IPS DF 4.7 (cell line): Measurements from ENCODE around the gene CYP2R1.

Source experiments
- DNase-seq: peaks from one replicate; pipeline ENCODE4 v3.0.0-alpha.2; 2013; ENCODE audit warnings: low spot score; ENCODE audit errors: extremely low read depth

Gene CYP2R1, protein sequence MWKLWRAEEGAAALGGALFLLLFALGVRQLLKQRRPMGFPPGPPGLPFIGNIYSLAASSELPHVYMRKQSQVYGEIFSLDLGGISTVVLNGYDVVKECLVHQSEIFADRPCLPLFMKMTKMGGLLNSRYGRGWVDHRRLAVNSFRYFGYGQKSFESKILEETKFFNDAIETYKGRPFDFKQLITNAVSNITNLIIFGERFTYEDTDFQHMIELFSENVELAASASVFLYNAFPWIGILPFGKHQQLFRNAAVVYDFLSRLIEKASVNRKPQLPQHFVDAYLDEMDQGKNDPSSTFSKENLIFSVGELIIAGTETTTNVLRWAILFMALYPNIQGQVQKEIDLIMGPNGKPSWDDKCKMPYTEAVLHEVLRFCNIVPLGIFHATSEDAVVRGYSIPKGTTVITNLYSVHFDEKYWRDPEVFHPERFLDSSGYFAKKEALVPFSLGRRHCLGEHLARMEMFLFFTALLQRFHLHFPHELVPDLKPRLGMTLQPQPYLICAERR

DNA sequence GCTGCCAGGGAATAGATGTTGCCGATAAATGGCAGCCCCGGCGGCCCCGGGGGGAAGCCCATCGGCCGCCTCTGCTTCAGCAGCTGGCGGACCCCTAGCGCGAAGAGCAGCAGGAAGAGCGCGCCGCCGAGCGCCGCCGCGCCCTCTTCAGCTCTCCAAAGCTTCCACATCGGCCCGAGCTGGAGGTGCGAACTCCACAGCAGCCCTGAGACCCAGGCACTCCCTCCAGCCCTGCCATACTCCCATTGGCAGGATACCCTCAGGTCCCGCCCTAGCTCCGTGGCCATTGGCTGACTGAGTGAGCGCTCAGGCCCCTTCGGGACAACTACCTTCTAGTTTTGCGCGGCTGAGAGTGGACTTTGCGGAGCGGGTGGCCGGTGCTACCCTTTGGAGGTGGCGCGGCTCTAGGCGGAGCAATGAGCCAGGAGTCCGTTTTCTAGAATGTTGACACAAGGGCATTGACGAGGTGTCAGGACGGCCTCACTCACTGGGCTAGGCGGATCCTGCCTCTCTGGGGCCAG, at the start of gene CYP2R1:
Gene CYP2R1, minus strand, starts transcription at position 196 of the 521 bp plus-strand sequence. Its CDS starts 26 bp downstream, at position 170.
- no peak for DNase-seq

DNA sequence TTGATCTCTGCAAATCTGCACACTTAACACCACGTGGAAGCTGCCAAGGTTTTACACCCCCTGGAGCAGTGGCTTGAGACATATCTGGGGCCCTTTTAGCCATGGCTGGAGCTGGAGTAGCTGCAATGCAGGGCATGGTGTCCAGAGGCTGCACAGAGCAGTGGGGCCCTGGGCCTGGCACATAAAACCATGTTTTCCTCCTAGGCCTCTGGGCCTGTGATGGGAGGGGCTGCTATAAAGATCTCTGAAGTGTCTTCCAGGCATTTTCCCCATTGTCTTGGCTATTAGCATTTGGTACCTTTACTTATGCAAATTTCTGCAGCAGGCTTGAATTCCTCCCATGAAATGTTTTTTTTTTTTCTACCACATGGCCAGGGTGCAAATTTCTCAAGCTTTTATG, 46.9 kb upstream of the CYP2R1 start:
- no peak for DNase-seq

DNA sequence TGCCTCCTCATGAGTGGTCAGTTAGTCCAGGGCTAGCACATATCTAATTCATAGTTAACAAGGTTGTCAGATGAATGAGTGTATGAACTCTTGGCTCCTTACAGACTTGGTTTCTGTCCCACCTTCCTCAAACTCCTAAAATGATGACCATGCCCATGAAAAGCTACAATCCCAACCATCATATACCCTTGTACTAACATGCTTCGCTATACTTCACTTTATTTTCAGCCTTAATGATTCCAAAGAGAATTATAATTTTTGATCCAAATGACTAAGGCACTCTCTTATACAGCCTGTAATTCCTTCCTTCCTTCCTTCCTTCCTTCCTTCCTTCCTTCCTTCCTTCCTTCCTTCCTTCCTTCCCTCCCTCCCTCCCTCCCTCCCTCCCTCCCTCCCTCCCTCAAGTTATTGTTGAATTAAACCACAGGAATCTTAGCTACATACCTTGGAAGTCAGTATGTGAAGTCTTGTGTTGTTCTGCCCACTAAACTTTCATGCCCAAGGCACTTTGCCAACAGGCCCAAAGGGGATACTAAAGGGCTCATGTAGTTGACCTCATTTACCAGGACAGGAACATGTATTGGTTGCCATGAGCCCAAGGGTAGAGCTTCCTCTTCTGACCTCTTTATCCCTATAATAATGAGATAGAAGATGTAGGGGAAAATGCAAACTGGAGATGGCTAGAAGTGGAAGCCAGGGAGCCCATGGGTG, 42.8 kb upstream of the CYP2R1 start:
- no peak for DNase-seq

DNA sequence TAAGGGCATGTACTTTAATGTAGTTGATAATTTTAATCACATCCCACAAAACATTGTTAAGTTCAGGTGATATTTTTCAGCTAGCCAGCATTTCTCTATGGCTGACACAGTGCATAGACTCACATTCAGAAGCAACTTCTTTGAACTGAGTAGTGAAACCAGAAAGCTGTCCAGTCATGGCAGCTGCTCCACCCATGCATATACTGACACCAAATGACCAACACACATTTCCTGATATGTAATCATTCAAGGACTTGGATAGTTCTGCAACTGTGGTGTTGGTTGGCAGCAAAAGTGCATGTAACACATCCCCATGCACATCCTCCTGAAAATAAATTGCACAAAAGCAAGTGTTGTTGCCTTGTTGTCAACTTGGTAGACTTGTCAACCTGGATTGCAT, 40.4 kb upstream of the CYP2R1 start:
- no peak for DNase-seq

DNA sequence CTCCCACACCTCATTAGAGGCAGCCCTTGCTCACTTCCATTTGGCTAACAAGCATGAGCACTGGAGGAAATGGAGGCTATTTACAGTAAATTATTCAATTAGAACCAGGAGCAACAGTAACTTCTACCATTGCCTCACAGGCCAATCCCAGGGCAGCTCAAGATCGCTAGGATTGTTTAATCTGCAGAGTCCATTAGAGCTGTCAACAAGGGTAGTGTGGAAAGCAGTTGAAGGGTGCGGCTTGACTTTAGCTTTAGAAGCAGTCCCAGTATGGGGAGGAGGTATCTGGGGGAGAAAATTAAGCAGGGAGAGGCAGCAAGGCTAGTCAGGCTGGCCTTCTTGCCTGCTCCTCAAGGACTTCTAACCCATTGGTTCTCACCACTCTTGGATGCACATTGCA, 38.3 kb upstream of the CYP2R1 start:
- DNase-seq = no peak

DNA sequence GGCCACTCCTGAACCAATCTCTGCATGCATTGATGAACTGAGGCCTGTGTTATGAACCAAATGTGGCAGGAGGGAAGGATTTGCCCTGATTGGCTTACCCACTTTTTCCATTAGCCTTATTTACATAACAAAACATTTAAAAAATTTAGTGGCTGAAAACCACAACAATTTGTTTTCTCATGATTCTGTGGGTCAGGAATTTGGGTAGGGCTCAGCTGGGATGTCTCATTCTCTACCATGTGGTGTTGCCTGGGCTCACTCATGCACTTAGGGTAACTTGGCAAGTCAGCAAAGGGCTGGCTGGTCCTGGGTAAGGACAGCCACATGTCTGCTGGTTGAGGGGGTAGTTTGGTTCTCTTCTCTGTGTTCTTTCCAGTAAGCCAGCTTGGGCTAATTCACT, 35.1 kb upstream of the CYP2R1 start:
- no peak for DNase-seq

DNA sequence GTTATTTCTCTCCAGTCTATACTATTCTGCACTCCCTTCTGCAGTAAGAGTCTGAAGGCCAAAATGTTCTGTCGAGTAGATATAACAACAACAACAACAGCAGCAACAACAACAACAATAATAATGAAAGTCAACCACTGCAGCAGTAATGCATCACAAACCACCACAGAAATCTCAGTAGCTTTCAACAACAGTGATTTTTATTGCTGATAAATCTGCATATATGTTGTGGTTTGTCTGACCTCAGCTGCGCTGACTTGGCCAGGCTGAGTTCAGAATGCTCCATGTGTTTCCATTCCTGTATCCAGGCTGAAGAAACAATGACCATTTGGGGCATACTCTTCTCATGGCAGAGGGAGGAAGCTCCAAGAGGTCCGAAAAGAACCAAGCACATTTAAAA, 32.3 kb upstream of the CYP2R1 start:
- no peak for DNase-seq

DNA sequence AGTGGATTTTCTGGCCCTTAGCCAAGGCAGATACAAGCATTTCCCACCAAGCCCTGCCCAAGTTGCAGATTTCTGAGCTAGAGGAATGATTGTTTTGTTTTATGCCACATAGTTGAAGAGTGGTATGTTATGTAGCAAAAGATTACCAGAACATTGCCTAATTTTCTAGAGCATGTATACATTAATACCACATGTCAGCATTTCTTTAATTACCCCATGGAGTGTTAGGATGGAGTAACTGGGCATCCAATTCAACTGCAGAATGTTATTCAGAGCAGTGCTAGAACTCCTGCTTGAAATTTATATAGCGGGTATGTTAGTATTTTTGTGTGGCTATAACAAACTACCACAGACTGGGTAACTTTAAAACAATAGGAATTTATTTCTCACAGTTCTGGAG, 24.4 kb upstream of the CYP2R1 start:
- no peak for DNase-seq

DNA sequence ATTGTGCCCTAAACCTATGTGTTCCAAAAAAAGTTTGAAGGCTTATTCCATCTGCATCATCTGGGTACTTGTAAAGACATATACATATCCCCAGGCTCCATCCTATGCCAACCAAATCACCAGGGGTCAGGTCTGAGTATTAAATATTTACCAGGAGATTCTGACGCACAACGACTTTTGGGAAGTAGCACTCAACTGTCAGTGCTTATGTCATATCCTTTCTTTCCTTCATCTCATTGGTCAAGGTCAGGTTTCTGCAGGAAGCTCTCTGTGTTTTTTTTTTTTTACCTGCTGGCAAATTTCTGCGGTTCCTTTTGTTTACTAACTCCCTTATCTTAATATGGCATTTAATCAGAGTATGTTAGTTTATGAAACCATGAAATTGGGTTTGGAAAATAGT, 22.5 kb upstream of the CYP2R1 start:
- DNase-seq = no peak

DNA sequence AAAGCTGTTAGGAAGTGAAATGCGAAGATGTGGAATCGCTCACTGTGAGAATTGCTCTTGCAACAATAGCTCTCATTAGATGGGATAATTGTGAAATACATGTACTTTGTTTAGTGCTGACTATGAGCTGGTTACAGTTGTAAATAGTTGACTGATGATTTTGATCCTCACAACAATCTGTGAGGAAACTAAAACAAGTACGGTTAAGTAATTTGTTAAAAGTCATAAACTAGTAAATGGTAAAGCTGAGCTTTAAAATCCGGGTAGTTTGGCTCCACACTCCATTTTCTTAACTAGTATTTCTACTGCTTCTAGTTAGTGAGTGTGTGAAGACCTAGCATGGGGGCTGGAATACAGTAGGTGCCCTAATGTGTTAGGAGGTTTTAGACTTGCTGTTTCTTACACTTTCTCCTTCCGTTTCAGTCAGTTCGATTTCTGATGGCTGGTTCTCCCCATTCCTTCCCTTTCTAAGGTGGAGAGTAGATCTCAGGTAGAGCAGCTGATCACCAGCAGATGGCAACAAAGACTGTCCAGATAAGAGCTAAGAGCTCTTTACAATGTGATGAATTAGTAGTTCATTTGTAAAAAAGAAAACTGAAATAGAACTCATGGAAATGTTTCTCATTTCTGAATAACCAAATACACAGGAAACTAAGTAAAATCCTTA, 16.3 kb upstream of the CYP2R1 start:
- no peak for DNase-seq

DNA sequence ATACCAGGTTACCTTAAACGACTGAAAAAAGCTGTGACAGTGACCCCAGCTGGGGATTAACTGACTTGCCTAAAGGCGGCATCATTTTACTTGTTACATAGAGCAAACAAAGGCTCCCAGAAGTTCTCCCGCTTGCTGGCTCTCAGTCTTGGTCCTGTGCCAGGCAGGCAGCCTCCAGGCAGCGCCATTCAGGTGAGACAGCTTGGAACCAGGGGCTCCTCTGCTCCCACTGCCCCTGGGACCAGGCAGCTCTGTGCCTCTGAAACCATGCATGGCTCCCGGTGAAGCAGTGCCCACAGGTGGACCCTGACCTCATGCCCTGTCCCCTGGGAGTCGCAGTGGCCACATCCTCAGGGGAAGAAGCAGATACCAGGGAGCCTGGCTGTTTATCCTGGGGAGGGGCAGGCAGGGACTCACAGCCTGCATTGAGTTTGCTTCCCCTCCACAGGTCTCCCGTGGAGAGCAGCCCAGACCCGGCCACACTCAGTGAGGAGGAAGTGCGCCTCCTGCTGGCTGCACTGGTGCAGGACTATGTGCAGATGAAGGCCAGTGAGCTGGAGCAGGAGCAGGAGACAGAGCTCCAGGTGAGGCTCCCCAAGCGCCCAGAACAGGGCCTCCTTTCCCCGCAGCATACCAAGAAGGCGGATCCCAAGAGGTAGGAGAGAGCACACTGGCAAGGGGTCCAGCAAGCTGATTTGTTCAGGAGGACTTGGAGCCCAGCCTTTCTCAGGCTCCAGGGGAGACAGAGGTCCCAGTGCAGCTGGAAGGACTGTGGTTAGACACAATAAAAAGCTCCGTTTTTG, 15.6 kb upstream of the CYP2R1 start:
- DNase-seq = no peak

DNA sequence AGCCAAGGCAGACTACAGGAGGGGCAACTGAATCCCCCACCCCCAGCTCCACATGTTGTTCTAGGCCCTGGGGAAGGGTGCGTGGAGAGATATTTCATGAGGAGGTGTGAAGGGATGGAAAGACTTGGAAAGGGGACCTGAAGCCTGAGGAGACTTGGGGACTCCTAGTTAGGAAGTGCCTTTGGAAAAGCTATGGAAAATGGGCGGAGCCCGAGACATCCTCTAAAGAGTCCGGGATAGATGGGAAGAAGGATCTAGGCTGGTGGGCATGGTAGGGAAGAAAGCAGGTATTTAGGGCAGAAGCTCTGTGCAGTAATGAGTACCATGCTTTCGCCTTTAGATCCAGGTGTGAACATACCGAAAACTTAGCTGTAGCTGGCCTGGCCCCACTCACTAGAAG, 15.0 kb upstream of the CYP2R1 start:
- no peak for DNase-seq

DNA sequence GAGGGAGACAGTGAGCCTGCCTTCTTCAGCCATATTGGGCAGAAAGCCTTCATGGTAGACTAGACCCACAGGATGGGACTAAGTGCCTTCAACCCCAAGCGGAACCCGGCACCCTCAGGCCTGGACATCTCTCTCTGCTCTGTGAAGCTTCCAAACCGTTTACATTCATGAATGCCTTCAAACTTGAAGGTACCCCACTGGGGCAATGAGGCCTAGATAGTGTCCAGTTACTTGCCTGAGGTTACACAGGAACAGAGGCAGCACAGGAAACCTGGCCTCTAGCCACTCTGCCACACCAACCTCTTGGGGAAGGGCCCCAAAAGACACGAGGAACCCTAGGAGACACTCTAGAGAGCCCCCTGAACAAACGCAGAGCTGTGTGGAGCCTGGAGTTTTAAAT, 14.5 kb upstream of the CYP2R1 start:
- no peak for DNase-seq

DNA sequence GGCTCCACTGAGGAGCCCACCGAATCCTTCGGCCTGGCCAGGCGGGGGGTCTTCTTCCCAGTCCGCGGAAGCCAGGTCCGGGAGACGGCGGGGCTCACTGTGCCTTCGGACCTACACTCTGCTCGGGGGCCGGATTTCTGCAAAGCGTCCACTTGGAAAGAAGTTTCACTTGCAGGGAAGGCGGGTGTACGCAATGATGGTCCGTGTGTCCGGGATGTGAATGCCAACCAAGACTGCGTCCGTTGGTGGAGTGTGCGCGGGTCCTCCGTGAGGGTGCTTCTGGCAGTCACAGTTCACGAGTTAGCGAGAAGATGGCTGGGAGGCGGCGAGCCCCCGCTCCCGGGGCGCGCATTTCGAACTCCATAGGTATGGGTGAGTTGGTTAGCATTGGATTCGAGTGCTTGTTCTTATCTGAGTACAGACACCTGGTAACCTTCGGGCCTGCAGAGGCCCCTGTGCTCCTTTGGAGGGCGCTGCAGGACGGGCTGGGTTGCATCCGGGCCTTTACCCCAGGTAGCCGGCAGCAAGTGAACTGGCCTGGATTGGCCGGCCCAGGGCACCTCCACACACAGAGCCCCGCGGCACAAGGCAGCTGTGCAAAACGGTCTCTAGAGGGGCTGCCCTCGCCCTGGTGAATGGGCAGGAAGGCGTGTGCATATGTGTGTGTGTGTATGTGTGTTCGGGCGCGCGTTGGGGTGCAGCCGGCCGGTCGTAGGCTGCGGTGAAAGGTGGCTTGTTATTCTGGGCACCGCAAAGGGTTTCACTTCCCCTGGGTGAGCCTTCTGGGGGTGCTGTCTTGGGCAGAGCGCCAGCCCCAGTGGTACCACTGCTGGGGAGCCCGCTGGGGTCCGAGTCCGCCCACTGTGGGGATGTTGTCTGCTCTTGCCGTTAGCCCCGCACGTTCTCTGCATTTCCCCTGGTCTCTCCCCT, 13.3 kb upstream of the CYP2R1 start:
- no peak for DNase-seq

DNA sequence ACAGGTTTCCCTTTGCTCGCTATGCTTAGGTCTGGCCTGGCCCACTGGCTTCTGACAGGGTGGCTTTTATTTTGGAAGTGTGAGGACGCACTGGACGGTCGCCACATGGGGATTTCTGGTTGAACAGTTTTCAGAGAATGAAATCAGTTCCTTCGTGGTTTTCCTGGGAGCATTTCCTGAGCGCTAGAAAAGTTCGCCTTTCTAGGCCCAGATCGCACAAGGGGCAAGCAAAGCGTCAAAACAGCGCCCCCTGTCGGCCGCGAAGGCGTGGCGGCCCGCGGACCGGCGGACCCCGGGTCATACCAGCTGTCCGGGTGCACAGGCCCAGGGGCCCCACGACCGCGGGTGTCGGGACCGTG, 12.7 kb upstream of the CYP2R1 start:
- no peak for DNase-seq

DNA sequence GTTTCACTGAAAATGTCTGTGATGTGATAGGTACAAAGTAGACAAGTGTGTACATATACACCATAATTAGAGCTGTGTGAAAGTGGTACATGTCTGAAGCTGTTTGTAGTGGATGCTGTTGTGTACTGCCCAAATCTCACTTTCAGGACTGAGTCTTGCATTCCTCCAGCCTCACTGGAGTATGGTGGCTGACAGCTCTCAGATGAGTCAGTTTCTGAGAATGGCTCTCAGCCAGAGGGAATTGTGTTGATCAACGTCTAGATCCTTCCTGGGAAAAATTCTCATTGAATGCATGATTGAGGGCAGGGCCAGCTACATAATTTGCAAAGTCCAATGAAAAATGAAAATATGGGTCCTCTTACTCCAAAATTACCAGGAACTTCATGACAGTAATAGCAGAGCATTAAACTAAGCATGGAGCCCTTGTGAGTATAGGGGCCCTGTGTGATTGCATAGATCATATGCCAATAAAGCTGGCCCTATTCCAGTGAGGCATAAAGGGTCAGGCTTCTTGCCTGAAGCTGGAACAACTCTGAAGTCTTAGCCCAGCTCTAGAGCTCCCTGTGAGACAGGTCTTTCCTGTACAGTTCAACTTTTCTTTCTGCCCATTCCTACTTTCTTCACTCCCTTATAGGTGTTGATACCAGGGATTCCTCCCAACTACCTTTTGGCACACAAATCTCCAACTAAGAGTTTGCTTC, 10.8 kb upstream of the CYP2R1 start:
- no peak for DNase-seq

DNA sequence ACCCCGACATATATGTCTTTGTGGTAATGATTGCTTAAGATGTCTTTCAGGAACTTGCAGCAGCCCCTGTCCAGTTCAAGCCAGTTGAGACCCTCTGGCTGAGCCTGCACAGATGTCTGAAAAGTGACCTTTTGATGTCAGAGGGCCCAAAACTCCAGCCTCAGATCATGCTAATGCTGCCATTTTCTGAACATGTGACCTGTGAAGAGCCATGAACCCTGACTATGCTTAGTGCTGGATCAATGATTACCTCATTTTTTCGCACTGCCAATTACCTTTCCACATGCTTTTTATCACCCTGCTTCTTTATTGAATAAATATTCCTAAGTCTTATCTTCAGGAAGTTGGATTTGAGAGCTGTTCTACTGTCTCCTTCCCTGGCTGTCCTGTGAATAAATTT, 6.9 kb upstream of the CYP2R1 start:
- no peak for DNase-seq

DNA sequence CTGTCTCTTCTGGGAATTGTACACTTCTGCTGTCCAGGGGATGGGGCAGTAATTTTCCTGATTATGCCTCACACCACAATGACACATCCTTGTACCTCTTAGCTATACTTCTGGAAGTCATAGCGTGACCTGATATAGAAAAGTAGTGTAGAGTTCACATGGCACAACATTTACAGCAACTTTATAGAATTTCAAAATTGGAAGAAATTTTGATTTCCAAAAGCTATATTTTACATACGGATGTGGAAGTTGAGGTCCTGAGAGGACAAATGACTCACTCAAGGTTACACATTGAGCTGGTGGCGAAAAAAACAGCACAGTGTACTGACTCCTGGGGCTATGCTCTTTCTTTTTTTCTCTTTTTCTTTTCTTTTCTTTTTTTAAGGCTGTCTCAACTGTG, 6.3 kb upstream of the CYP2R1 start:
- no peak for DNase-seq
